ENCODE measurements around the gene DAND5.
"Not testable (repeated sequence)": the region's sequence is repeated elsewhere in the genome, so short reads cannot be mapped to it uniquely, and the experiment has no call there.

DAND5 gene

GRCh38 chr19:12946092-12946721, 23.2 kb upstream of the DAND5 start:
- DNase-seq (ENCODE audit: low spot score): peak; percentile 63

- no peak for DNase-seq (ENCODE audit: low spot score)
Measured at GRCh38 chr19:12946731-12947496, 22.5 kb upstream of the DAND5 start.

- no peak for DNase-seq (ENCODE audit: low spot score)
Measured at GRCh38 chr19:12947702-12948611, 21.4 kb upstream of the DAND5 start.

GRCh38 chr19:12948612-12949362, 20.6 kb upstream of the DAND5 start:
- no peak for DNase-seq (ENCODE audit: low spot score)

- no peak for DNase-seq (ENCODE audit: low spot score)
Measured at GRCh38 chr19:12949363-12950283, 19.8 kb upstream of the DAND5 start.

- DNase-seq (ENCODE audit: low spot score): not testable (repeated sequence)
Measured at GRCh38 chr19:12952050-12952449, 17.3 kb upstream of the DAND5 start.

GRCh38 chr19:12952488-12953137, 16.8 kb upstream of the DAND5 start:
- no peak for DNase-seq (ENCODE audit: low spot score)

- no peak for DNase-seq (ENCODE audit: low spot score)
Measured at GRCh38 chr19:12953138-12953798, 16.1 kb upstream of the DAND5 start.

- no peak for DNase-seq (ENCODE audit: low spot score)
Measured at GRCh38 chr19:12953799-12954611, 15.4 kb upstream of the DAND5 start.

- DNase-seq (ENCODE audit: low spot score): no peak
Measured at GRCh38 chr19:12954612-12954962, 14.8 kb upstream of the DAND5 start.

GRCh38 chr19:12955575-12955974, 13.8 kb upstream of the DAND5 start:
- not testable (repeated sequence) for DNase-seq (ENCODE audit: low spot score)

- DNase-seq (ENCODE audit: low spot score): no peak
Measured at GRCh38 chr19:12955996-12956395, 13.4 kb upstream of the DAND5 start.

- peak; percentile 66 for DNase-seq (ENCODE audit: low spot score)
Measured at GRCh38 chr19:12956446-12957388, 12.7 kb upstream of the DAND5 start, which contains the start of gene GADD45GIP1. Gene GADD45GIP1, minus strand, starts transcription at chr19:12957223. Its CDS starts 11 bp downstream, at chr19:12957212.

GRCh38 chr19:12957389-12957952, 11.9 kb upstream of the DAND5 start:
- not testable (repeated sequence) for DNase-seq (ENCODE audit: low spot score)

- DNase-seq (ENCODE audit: low spot score): no peak
Measured at GRCh38 chr19:12959481-12959880, 9.9 kb upstream of the DAND5 start.

GRCh38 chr19:12965017-12965811, 4.2 kb upstream of the DAND5 start:
- peak; percentile 76 for DNase-seq (ENCODE audit: low spot score)

- no peak for DNase-seq (ENCODE audit: low spot score)
Measured at GRCh38 chr19:12965812-12966135, 3.6 kb upstream of the DAND5 start.

Data from HuH-7 (cell line).